ENCODE data around the gene NEDD8. TPM values are rescaled to one million over a fixed set of nuclear protein-coding genes. Genes with fewer than 3 reads are reported as not detected.

The NEDD8 gene
- total RNA-seq, 1 donor from 2014 or later, result 132 TPM

DNA sequence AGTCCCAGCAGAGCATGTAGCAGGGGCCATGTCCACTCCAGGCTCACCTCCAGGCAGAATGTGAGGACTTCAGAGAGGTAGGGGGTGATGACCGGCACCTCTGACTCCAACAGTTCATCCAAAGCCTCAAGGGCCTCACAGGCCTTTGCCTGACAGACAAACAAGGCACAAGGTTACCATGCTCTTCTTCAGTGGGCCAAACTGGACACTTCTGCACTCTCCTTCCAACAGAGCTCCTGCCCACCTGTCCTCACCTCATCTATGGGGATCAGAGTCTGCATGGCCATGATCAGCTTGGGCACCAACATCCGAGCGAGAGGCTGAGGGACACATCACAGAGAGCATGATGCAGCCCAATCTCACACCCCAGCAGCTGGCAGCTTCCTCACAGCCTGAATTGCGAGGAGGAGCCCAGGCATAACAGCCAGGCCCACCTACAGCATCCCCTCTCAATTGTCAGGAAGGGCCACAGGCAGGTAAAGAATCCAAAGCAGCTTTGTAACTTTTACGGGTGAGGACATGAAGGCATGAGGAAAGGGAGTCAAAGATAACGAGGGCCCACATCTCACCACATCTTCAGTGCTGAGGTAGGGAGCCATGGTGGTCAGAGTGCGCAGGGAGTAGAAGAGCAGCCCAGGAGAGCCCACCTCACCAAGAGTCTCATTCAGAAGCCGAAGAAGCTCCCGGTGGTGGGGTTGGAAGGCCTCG lies 45.2 kb downstream of the NEDD8 start:
- H3K4me1 ChIP-seq, result peaks cover 20% of the 10 kb centered on the region
- DNase-seq, result no peak
- intact Hi-C loops (cut with DNase I), result no loop called here
- peaks cover 70% of the 10 kb centered on the region for H3K36me3 ChIP-seq
- TF ChIP-seq, protein P1, sequence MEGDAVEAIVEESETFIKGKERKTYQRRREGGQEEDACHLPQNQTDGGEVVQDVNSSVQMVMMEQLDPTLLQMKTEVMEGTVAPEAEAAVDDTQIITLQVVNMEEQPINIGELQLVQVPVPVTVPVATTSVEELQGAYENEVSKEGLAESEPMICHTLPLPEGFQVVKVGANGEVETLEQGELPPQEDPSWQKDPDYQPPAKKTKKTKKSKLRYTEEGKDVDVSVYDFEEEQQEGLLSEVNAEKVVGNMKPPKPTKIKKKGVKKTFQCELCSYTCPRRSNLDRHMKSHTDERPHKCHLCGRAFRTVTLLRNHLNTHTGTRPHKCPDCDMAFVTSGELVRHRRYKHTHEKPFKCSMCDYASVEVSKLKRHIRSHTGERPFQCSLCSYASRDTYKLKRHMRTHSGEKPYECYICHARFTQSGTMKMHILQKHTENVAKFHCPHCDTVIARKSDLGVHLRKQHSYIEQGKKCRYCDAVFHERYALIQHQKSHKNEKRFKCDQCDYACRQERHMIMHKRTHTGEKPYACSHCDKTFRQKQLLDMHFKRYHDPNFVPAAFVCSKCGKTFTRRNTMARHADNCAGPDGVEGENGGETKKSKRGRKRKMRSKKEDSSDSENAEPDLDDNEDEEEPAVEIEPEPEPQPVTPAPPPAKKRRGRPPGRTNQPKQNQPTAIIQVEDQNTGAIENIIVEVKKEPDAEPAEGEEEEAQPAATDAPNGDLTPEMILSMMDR (IDR thresholded peaks at IDR 0.05), result no peak
- ATAC-seq, result no peak
- H3K9me3 ChIP-seq, result no peaks in the 10 kb centered on the region
- no peaks in the 10 kb centered on the region for H3K27me3 ChIP-seq (ENCODE audit: low read depth)
- H3K4me3 ChIP-seq, result no peak overlapping the region
- no peak overlapping the region for H3K27ac ChIP-seq

DNA sequence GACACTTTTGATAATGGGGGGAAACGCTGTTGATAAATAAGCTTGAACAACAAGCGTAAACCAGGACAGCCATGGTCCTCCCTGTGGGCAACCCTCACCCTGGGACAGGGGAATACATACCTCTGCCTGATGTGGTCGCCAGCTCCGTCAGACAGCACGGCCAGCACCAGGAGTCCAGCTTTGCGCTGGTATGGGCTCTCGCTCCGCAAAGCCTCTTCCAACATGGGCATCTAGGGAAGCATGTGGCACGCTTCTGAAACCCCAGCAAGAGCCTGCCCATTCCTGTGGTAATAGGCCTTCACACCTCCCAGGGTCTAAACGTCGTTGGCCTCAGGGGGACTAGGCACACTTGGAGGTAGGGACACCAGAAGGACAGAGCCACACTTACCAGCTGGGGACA lies 46.4 kb downstream of the NEDD8 start:
- TF ChIP-seq, protein P1 (IDR thresholded peaks at IDR 0.05), result no peak
- DNase-seq (no peak), ATAC-seq (no peak)
- Histone ChIP-seq H3K9me3 (no peaks in the 10 kb centered on the region), H3K27ac (no peak overlapping the region), H3K4me1 (peaks cover 20% of the 10 kb centered on the region), H3K36me3 (peaks cover 71% of the 10 kb centered on the region), H3K27me3 (ENCODE audit: low read depth) (no peaks in the 10 kb centered on the region), H3K4me3 (no peak overlapping the region)
- intact Hi-C loops (cut with DNase I), result no loop called here

DNA sequence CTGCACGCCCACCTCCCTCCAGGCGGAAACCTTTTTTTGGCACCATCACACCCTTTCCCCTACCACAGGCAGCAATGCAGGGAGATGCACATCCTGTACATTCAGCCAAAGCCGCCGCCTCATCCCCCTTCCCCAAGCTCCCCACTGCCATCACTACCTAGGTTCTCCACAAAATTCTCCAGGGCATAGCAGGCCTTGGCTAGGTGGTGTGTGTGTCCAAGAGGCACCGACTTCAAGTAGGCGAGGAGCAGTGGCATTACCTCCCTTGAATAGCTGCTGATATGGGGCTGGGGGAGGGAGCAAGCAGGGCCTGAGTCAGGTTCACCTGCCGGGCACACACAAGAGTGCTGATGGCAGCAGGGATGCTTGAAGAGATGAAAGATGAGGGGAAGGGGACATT lies 47.1 kb downstream of the NEDD8 start:
- DNase-seq (no peak), ATAC-seq (no peak)
- intact Hi-C loops (cut with DNase I), result no loop called here

GRCh38 chr14:24184104-24184970 lies 47.8 kb downstream of the NEDD8 start:
- H3K36me3 ChIP-seq, result peaks cover 75% of the 10 kb centered on the region
- no peak overlapping the region for H3K4me3 ChIP-seq
- H3K4me1 ChIP-seq, result peaks cover 20% of the 10 kb centered on the region
- TF ChIP-seq, protein P1 (IDR thresholded peaks at IDR 0.05), result no peak
- DNase-seq (no peak), ATAC-seq (no peak)
- H3K27ac ChIP-seq, result no peak overlapping the region
- intact Hi-C loops (cut with DNase I), result no loop called here
- no peaks in the 10 kb centered on the region for H3K27me3 ChIP-seq (ENCODE audit: low read depth)
- H3K9me3 ChIP-seq, result no peaks in the 10 kb centered on the region

More for the DNA sequence above, 47.1 kb downstream of the NEDD8 start:
- Histone ChIP-seq H3K27ac (no peak overlapping the region), H3K9me3 (no peaks in the 10 kb centered on the region), H3K36me3 (peaks cover 72% of the 10 kb centered on the region), H3K27me3 (ENCODE audit: low read depth) (no peaks in the 10 kb centered on the region), H3K4me3 (no peak overlapping the region), H3K4me1 (peaks cover 20% of the 10 kb centered on the region)
- TF ChIP-seq, protein P1 (IDR thresholded peaks at IDR 0.05), result no peak

- peaks cover 88% of the 10 kb centered on the region for H3K36me3 ChIP-seq
- no peaks in the 10 kb centered on the region for H3K9me3 ChIP-seq
- H3K4me3 ChIP-seq, result no peak overlapping the region
- H3K4me1 ChIP-seq, result peaks cover 10% of the 10 kb centered on the region
- DNase-seq, result no peak
- TF ChIP-seq, protein P1 (IDR thresholded peaks at IDR 0.05), result no peak
- ATAC-seq, result no peak
- H3K27ac ChIP-seq, result no peak overlapping the region
- intact Hi-C loops (cut with DNase I), result no loop called here
- H3K27me3 ChIP-seq (ENCODE audit: low read depth), result no peaks in the 10 kb centered on the region
Observed at GRCh38 chr14:24183014-24183481, 49.1 kb downstream of the NEDD8 start.
